Activated CD8-positive, alpha-beta memory T cell treated with anti-CD3 and anti-CD28 coated beads, Interleukin-2, amount 10 ng/mL, durations not matched to agents 7 days and 5 days (primary cell): Measurements from ENCODE around the gene LEFTY2. TPM values are rescaled to one million over a fixed set of nuclear protein-coding genes. Genes with fewer than 3 reads are reported as not detected.
"Not testable (repeated sequence)": the region's sequence is repeated elsewhere in the genome, so short reads cannot be mapped to it uniquely, and the experiment has no call there.

ENCODE experiments used
- ATAC-seq: fragments of 150-1000 bp; cut with Tn5 transposase; one replicate; pipeline ENCODE4 v1.10.0; 2021; ENCODE audit warnings: moderate library complexity
- CTCF ChIA-PET: fragments of 350-600 bp; sonication (Branson Sonifier 250); formaldehyde crosslinking; loops from one replicate; lab custom pipeline; 2021; ENCODE audit warnings: antibody characterized with exemption; lab: Charles Lee
- DNase-seq: peaks from one replicate; pipeline ENCODE4 v3.0.0-alpha.2; 2020
- H3K27ac Mint-ChIP-seq: one replicate; pipeline ENCODE4 v1.8.0; 2021; ENCODE audit warnings: mild to moderate bottlenecking, mixed read lengths
- H3K27me3 Mint-ChIP-seq: one replicate; pipeline ENCODE4 v1.8.0; 2021; ENCODE audit warnings: mixed read lengths
- H3K36me3 Mint-ChIP-seq: one replicate; pipeline ENCODE4 v1.8.0; 2021; ENCODE audit warnings: mild to moderate bottlenecking, mixed read lengths
- H3K4me1 Mint-ChIP-seq: one replicate; pipeline ENCODE4 v1.8.0; 2021; ENCODE audit warnings: mixed read lengths
- H3K4me3 Mint-ChIP-seq: one replicate; pipeline ENCODE4 v1.8.0; 2021; ENCODE audit warnings: mild to moderate bottlenecking, moderate library complexity, mixed read lengths
- H3K9me3 Mint-ChIP-seq: one replicate; pipeline ENCODE4 v1.8.0; 2022; ENCODE audit warnings: low read depth, mixed read lengths
- microRNA-seq: library from miRNA; unstranded; fragments of <30 nt; microRNA quantifications from one replicate; pipeline ENCODE4 v1.2.0, GENCODE V29; 2022
- total RNA-seq, 2 experiments: library from RNA; stranded (reverse); gene quantifications; one replicate each; pipeline ENCODE4 v1.2.3, GENCODE V29; 2021

Gene LEFTY2
- total RNA-seq, 2 experiments from 2014 or later: not detected

- CTCF ChIA-PET: interaction anchor here (1.5 kb wide), 1 partner anchor 10 kb away, joined by 3 read pairs; no protein-coding TSS in a partner anchor
- not testable (repeated sequence) for H3K4me3 Mint-ChIP-seq
Observed at GRCh38 chr1:225887554-225888288, 53.3 kb downstream of the LEFTY2 start.

GRCh38 chr1:225887030-225887314 is 54.0 kb downstream of the LEFTY2 start:
- ATAC-seq (no peak), DNase-seq (no peak)
- CTCF ChIA-PET: interaction anchor here (1.5 kb wide), 1 partner anchor 11 kb away, joined by 3 read pairs; no protein-coding TSS in a partner anchor
- H3K36me3 Mint-ChIP-seq: no peaks in the 10 kb centered on the region
- H3K27ac Mint-ChIP-seq: no peak overlapping the region
- H3K27me3 Mint-ChIP-seq: peaks cover 5% of the 10 kb centered on the region
- no peaks in the 10 kb centered on the region for H3K9me3 Mint-ChIP-seq
- peaks cover 8% of the 10 kb centered on the region for H3K4me1 Mint-ChIP-seq
- H3K4me3 Mint-ChIP-seq: no peak overlapping the region

More at GRCh38 chr1:225887554-225888288, 53.3 kb downstream of the LEFTY2 start:
- not testable (repeated sequence) for H3K27me3 Mint-ChIP-seq, DNase-seq, H3K36me3 Mint-ChIP-seq, H3K27ac Mint-ChIP-seq, H3K9me3 Mint-ChIP-seq, ATAC-seq, H3K4me1 Mint-ChIP-seq

Small RNA genes within 50 kb of the gene (microRNA-seq; reads per million reads assigned to microRNA genes)
- gene MIR6741: 3.4 reads per million

Other genes with a start within 250 kb of the LEFTY2 start
- 100 to 1,000 TPM; 198 to 225 TPM for gene SRP9, start 163.4 kb downstream of the LEFTY2 start, total RNA-seq
- under 1 TPM; 0.68 to 0.85 TPM for gene EPHX1, start 131.1 kb downstream of the LEFTY2 start, total RNA-seq
- 10 to 100 TPM; 50.4 to 58.7 TPM for gene TMEM63A, start 58.8 kb downstream of the LEFTY2 start, total RNA-seq
- not detected for gene LEFTY1, start 52.1 kb downstream of the LEFTY2 start, total RNA-seq
- gene PYCR2, start 17.0 kb downstream of the LEFTY2 start, total RNA-seq: 100 to 1,000 TPM; 103 to 106 TPM
- gene SDE2, start 58.1 kb upstream of the LEFTY2 start, total RNA-seq: 10 to 100 TPM; 16.6 to 20.9 TPM
- gene H3-3A, start 121.5 kb upstream of the LEFTY2 start, total RNA-seq: 100 to 1,000 TPM; 384 to 451 TPM
- gene ACBD3, start 245.5 kb upstream of the LEFTY2 start, total RNA-seq: 10 to 100 TPM; 19.4 to 20.0 TPM